Activated T-cell treated with anti-CD3 and anti-CD28 coated beads, Interleukin-2, amount 50 U/mL, for 48 hours (primary cell): ENCODE results near the gene MED12L.
"Not testable (repeated sequence)": the region's sequence is repeated elsewhere in the genome, so short reads cannot be mapped to it uniquely, and the experiment has no call there.

Experiments
- DNase-seq, 2 experiments: peaks; one replicate each; pipeline ENCODE4 v3.0.0-alpha.2; 2020

MED12L gene

GRCh38 chr3:151391720-151392119, 306.3 kb downstream of the MED12L start:
- no peak for DNase-seq

- not testable (repeated sequence) for DNase-seq
Measured at GRCh38 chr3:151392191-151392590, 306.7 kb downstream of the MED12L start.

GRCh38 chr3:151393146-151393830, 307.8 kb downstream of the MED12L start:
- DNase-seq = no peak

GRCh38 chr3:151393941-151394340, 308.5 kb downstream of the MED12L start:
- DNase-seq = no peak

- no peak for DNase-seq
Measured at GRCh38 chr3:151394611-151395010, 309.1 kb downstream of the MED12L start.

- no peak for DNase-seq
Measured at GRCh38 chr3:151395806-151396205, 310.3 kb downstream of the MED12L start.

GRCh38 chr3:151398895-151399294, 313.4 kb downstream of the MED12L start:
- no peak for DNase-seq

GRCh38 chr3:151400341-151400740, 314.9 kb downstream of the MED12L start:
- no peak for DNase-seq

- no peak for DNase-seq
Measured at GRCh38 chr3:151402349-151402748, 316.9 kb downstream of the MED12L start.

- no peak for DNase-seq
Measured at GRCh38 chr3:151403246-151403645, 317.8 kb downstream of the MED12L start.

- DNase-seq = no peak
Measured at GRCh38 chr3:151404316-151404715, 318.9 kb downstream of the MED12L start.

- DNase-seq = no peak
Measured at GRCh38 chr3:151407928-151408327, 322.5 kb downstream of the MED12L start.

GRCh38 chr3:151410891-151411559, 325.6 kb downstream of the MED12L start:
- DNase-seq = no peak

- DNase-seq = no peak
Measured at GRCh38 chr3:151412989-151413388, 327.5 kb downstream of the MED12L start.

- no peak for DNase-seq
Measured at GRCh38 chr3:151415289-151415688, 329.8 kb downstream of the MED12L start.

GRCh38 chr3:151419806-151420205, 334.3 kb downstream of the MED12L start:
- DNase-seq = no peak

GRCh38 chr3:151421938-151422337, 336.5 kb downstream of the MED12L start:
- no peak for DNase-seq

GRCh38 chr3:151423091-151423490, 337.6 kb downstream of the MED12L start:
- no peak for DNase-seq

- no peak for DNase-seq
Measured at GRCh38 chr3:151425627-151426340, 340.3 kb downstream of the MED12L start.

GRCh38 chr3:151426341-151426657, 340.8 kb downstream of the MED12L start:
- DNase-seq = no peak

- no peak for DNase-seq
Measured at GRCh38 chr3:151428386-151428785, 342.9 kb downstream of the MED12L start.

GRCh38 chr3:151430821-151431484, 345.5 kb downstream of the MED12L start:
- no peak for DNase-seq

GRCh38 chr3:151431940-151432339, 346.5 kb downstream of the MED12L start:
- DNase-seq = no peak
